Measurements from ENCODE around the gene NRL.
A peak's percentile ranks its signal among the peaks of the same experiment; 100 is the strongest.
"Not testable (repeated sequence)": the region's sequence is repeated elsewhere in the genome, so short reads cannot be mapped to it uniquely, and the experiment has no call there.

NRL gene

GRCh38 chr14:24035769-24036168 is 79.0 kb downstream of the NRL start:
- not testable (repeated sequence) for H3K14ac ChIP-seq (ENCODE audit: low read length); H3K18ac ChIP-seq (ENCODE audit: low read length); H2AK5ac ChIP-seq (ENCODE audit: low read depth, low read length); H2BK15ac ChIP-seq (ENCODE audit: low read length); H2BK5ac ChIP-seq (ENCODE audit: low read length); H3K9me3 ChIP-seq (replicated peaks in 1 of 2; ENCODE audit: control insufficient read depth in 2 of 2, insufficient read depth in 1 of 2, low read depth in 1 of 2, low read length in 2 of 2); H4K91ac ChIP-seq (ENCODE audit: low read depth, low read length, poor library complexity); H3K27ac ChIP-seq (replicated peaks; ENCODE audit: low read length); H2BK12ac ChIP-seq (ENCODE audit: low read length); H4K8ac ChIP-seq (ENCODE audit: low read depth, low read length); H3K23ac ChIP-seq (ENCODE audit: low read depth, low read length, poor library complexity); H3K4ac ChIP-seq (ENCODE audit: low read length); H3K79me1 ChIP-seq (ENCODE audit: low read depth, low read length); H3K4me1 ChIP-seq (ENCODE audit: control insufficient read depth in 2 of 2, insufficient read depth in 1 of 2, low read depth in 1 of 2, low read length in 2 of 2); DNase-seq (ENCODE audit: low spot score); H3K36me3 ChIP-seq (replicated peaks in 1 of 2; ENCODE audit: control insufficient read depth in 2 of 2, insufficient read depth in 2 of 2, low read length in 2 of 2); H2BK120ac ChIP-seq (ENCODE audit: low read depth, low read length)
- no CpG with 5 or more reads among the region's 4 CpGs for WGBS, 2 donors (ENCODE audit: extremely low coverage in 2 of 2, insufficient read length in 2 of 2, insufficient replicate concordance in 1 of 2)
- peaks cover 0 to 12% (median 0%) of the 10 kb centered on the region in 3 experiments for H3K27me3 ChIP-seq (ENCODE audit: control insufficient read depth in 3 of 3, insufficient read depth in 3 of 3, low read depth in 1 of 3, low read length in 3 of 3)
- H3K9ac ChIP-seq (ENCODE audit: low read depth, low read length, poor library complexity), result peak overlapping the region; percentile 9
- H3K4me3 ChIP-seq (ENCODE audit: low read length in 2 of 2), result peak overlapping the region; percentile 63 to 79
- peak overlapping the region; percentile 96 for H2AFZ ChIP-seq (ENCODE audit: low read length)
- peak overlapping the region; percentile 97 for H3K4me2 ChIP-seq (ENCODE audit: insufficient read depth, low read length, poor library complexity, severe bottlenecking)

- no peak overlapping the region for H2BK120ac ChIP-seq (ENCODE audit: low read depth, low read length)
- WGBS, 2 donors (ENCODE audit: extremely low coverage in 2 of 2, insufficient read length in 2 of 2, insufficient replicate concordance in 1 of 2), result no CpG with 5 or more reads among the region's 2 CpGs
- H2AFZ ChIP-seq (ENCODE audit: low read length), result no peak overlapping the region
- no peak overlapping the region for H3K9ac ChIP-seq (ENCODE audit: low read depth, low read length, poor library complexity)
- no peak overlapping the region for H3K18ac ChIP-seq (ENCODE audit: low read length)
- H3K4me1 ChIP-seq (ENCODE audit: control insufficient read depth in 2 of 2, insufficient read depth in 1 of 2, low read depth in 1 of 2, low read length in 2 of 2), result no peaks in the 10 kb centered on the region
- no peak overlapping the region for H2BK5ac ChIP-seq (ENCODE audit: low read length)
- no peak overlapping the region for H4K8ac ChIP-seq (ENCODE audit: low read depth, low read length)
- H2BK15ac ChIP-seq (ENCODE audit: low read length), result no peak overlapping the region
- no peaks in the 10 kb centered on the region for H3K79me1 ChIP-seq (ENCODE audit: low read depth, low read length)
- H3K14ac ChIP-seq (ENCODE audit: low read length), result no peak overlapping the region
- no peaks in the 10 kb centered on the region for H3K9me3 ChIP-seq (replicated peaks in 1 of 2; ENCODE audit: control insufficient read depth in 2 of 2, insufficient read depth in 1 of 2, low read depth in 1 of 2, low read length in 2 of 2)
- no peak overlapping the region for H3K27ac ChIP-seq (replicated peaks; ENCODE audit: low read length)
- H3K4ac ChIP-seq (ENCODE audit: low read length), result no peak overlapping the region
- no peak overlapping the region for H4K91ac ChIP-seq (ENCODE audit: low read depth, low read length, poor library complexity)
- H3K23ac ChIP-seq (ENCODE audit: low read depth, low read length, poor library complexity), result no peak overlapping the region
- no peak for DNase-seq (ENCODE audit: low spot score)
- H3K36me3 ChIP-seq (replicated peaks in 1 of 2; ENCODE audit: control insufficient read depth in 2 of 2, insufficient read depth in 2 of 2, low read length in 2 of 2), result no peaks in the 10 kb centered on the region
- H3K4me3 ChIP-seq (ENCODE audit: low read length in 2 of 2), result no peak overlapping the region
- peaks cover 0 to 4% (median 0%) of the 10 kb centered on the region in 3 experiments for H3K27me3 ChIP-seq (ENCODE audit: control insufficient read depth in 3 of 3, insufficient read depth in 3 of 3, low read depth in 1 of 3, low read length in 3 of 3)
- no peak overlapping the region for H3K4me2 ChIP-seq (ENCODE audit: insufficient read depth, low read length, poor library complexity, severe bottlenecking)
- no peak overlapping the region for H2BK12ac ChIP-seq (ENCODE audit: low read length)
- H2AK5ac ChIP-seq (ENCODE audit: low read depth, low read length), result no peak overlapping the region
These were observed 81.9 kb downstream of the NRL start for GRCh38 chr14:24032727-24033418.

GRCh38 chr14:24031331-24031730 is 83.4 kb downstream of the NRL start:
- not testable (repeated sequence) for H3K4me1 ChIP-seq (ENCODE audit: control insufficient read depth in 2 of 2, insufficient read depth in 1 of 2, low read depth in 1 of 2, low read length in 2 of 2); H3K36me3 ChIP-seq (replicated peaks in 1 of 2; ENCODE audit: control insufficient read depth in 2 of 2, insufficient read depth in 2 of 2, low read length in 2 of 2); H3K4me3 ChIP-seq (ENCODE audit: low read length in 2 of 2); DNase-seq (ENCODE audit: low spot score); H3K9me3 ChIP-seq (replicated peaks in 1 of 2; ENCODE audit: control insufficient read depth in 2 of 2, insufficient read depth in 1 of 2, low read depth in 1 of 2, low read length in 2 of 2); H2BK15ac ChIP-seq (ENCODE audit: low read length); H4K8ac ChIP-seq (ENCODE audit: low read depth, low read length); H2AFZ ChIP-seq (ENCODE audit: low read length); H3K27me3 ChIP-seq (ENCODE audit: control insufficient read depth in 3 of 3, insufficient read depth in 3 of 3, low read depth in 1 of 3, low read length in 3 of 3); H2AK5ac ChIP-seq (ENCODE audit: low read depth, low read length); H3K23ac ChIP-seq (ENCODE audit: low read depth, low read length, poor library complexity); H2BK120ac ChIP-seq (ENCODE audit: low read depth, low read length); H3K9ac ChIP-seq (ENCODE audit: low read depth, low read length, poor library complexity); H3K18ac ChIP-seq (ENCODE audit: low read length); H2BK5ac ChIP-seq (ENCODE audit: low read length); H2BK12ac ChIP-seq (ENCODE audit: low read length); H3K79me1 ChIP-seq (ENCODE audit: low read depth, low read length); H4K91ac ChIP-seq (ENCODE audit: low read depth, low read length, poor library complexity); H3K27ac ChIP-seq (replicated peaks; ENCODE audit: low read length); H3K4ac ChIP-seq (ENCODE audit: low read length); H3K4me2 ChIP-seq (ENCODE audit: insufficient read depth, low read length, poor library complexity, severe bottlenecking); H3K14ac ChIP-seq (ENCODE audit: low read length)
- no CpG with 5 or more reads among the region's 2 CpGs for WGBS, 2 donors (ENCODE audit: extremely low coverage in 2 of 2, insufficient read length in 2 of 2, insufficient replicate concordance in 1 of 2)

GRCh38 chr14:24029687-24030086 is 85.1 kb downstream of the NRL start:
- not testable (repeated sequence) for H2BK5ac ChIP-seq (ENCODE audit: low read length); H2BK120ac ChIP-seq (ENCODE audit: low read depth, low read length); H3K27ac ChIP-seq (replicated peaks; ENCODE audit: low read length); H2AK5ac ChIP-seq (ENCODE audit: low read depth, low read length); H3K27me3 ChIP-seq (ENCODE audit: control insufficient read depth in 3 of 3, insufficient read depth in 3 of 3, low read depth in 1 of 3, low read length in 3 of 3); H3K4me2 ChIP-seq (ENCODE audit: insufficient read depth, low read length, poor library complexity, severe bottlenecking); H3K4me1 ChIP-seq (ENCODE audit: control insufficient read depth in 2 of 2, insufficient read depth in 1 of 2, low read depth in 1 of 2, low read length in 2 of 2); H3K18ac ChIP-seq (ENCODE audit: low read length); H3K4me3 ChIP-seq (ENCODE audit: low read length in 2 of 2); H3K36me3 ChIP-seq (replicated peaks in 1 of 2; ENCODE audit: control insufficient read depth in 2 of 2, insufficient read depth in 2 of 2, low read length in 2 of 2); H3K9ac ChIP-seq (ENCODE audit: low read depth, low read length, poor library complexity); H3K14ac ChIP-seq (ENCODE audit: low read length); H2BK12ac ChIP-seq (ENCODE audit: low read length); H3K79me1 ChIP-seq (ENCODE audit: low read depth, low read length); H4K8ac ChIP-seq (ENCODE audit: low read depth, low read length); H2AFZ ChIP-seq (ENCODE audit: low read length); H2BK15ac ChIP-seq (ENCODE audit: low read length); H3K9me3 ChIP-seq (replicated peaks in 1 of 2; ENCODE audit: control insufficient read depth in 2 of 2, insufficient read depth in 1 of 2, low read depth in 1 of 2, low read length in 2 of 2); H3K4ac ChIP-seq (ENCODE audit: low read length); H3K23ac ChIP-seq (ENCODE audit: low read depth, low read length, poor library complexity); H4K91ac ChIP-seq (ENCODE audit: low read depth, low read length, poor library complexity); DNase-seq (ENCODE audit: low spot score)
- WGBS, 2 donors (ENCODE audit: extremely low coverage in 2 of 2, insufficient read length in 2 of 2, insufficient replicate concordance in 1 of 2), result no CpG with 5 or more reads among the region's 3 CpGs
